GM21423 (cell line): Measurements from ENCODE around the gene IL11RA.

Source experiments
- ATAC-seq: cut with Tn5 transposase; IDR thresholded peaks from one replicate; pipeline ENCODE4 v1.9.1; 2021; ENCODE audit warnings: mild to moderate bottlenecking, moderate library complexity; ENCODE audit not compliant: unreplicated experiment

Gene IL11RA

GRCh38 chr9:34652602-34653000 lies 616 bp downstream of the IL11RA start:
- no peak for ATAC-seq

GRCh38 chr9:34653151-34654072 lies 1.4 kb downstream of the IL11RA start:
- ATAC-seq = no peak

DNA sequence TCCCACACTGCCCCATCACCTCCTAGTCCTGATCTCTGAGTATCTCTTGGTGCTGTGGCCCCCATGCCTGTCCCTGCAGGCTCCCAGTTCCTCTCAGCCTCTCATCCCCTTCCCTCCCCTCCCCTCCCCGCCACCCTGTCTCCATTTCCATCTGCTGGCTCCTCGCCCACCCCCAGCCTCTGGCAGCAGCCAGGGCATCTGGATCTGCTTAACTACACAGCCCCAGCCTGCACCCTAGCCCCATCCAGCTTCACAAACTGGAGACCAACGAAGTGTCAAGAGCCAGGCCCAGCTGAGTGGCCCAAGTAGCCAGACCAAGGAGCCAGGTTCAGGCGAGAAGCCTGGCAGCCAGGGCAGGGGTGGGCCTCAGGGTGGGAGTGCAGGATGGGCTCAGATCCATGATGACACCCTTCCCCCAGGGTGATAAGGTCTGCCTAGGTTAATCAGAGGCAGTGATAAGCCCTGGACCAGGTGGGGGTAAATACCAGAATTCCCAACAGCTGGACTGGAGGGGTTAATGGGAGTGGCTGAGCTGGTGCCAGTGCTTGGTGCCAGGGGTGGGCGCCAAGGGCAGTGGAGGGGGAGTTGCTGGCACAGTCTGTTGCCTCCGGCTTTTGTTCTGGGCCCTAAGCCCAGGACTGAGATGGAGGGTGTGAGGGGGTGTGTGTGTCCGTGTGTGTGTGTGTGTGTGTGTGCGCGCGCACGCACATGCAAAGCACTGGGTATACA lies 2.5 kb downstream of the IL11RA start:
- ATAC-seq = no peak

DNA sequence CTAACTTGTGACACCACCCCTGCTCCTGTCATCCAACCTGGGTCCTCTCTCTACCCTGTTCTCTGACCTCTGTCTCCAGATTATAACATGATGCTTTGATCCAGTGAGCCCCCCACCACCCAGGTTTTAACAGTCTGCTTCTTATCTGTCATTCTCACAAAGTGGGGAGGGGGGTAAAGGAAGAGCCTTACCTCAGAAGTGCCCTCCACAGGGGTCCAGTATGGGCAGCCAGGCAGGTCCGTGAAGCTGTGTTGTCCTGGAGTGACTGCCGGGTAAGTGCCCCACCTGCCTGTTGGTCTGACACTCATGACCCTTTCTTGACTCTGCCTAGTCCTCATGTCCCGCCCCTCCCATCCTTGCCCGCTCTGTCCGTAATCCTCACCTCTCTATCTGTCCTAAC lies 3.4 kb downstream of the IL11RA start:
- ATAC-seq = no peak

GRCh38 chr9:34656992-34657391 lies 5.0 kb downstream of the IL11RA start:
- no peak for ATAC-seq

GRCh38 chr9:34658461-34658860 lies 6.5 kb downstream of the IL11RA start:
- no peak for ATAC-seq

DNA sequence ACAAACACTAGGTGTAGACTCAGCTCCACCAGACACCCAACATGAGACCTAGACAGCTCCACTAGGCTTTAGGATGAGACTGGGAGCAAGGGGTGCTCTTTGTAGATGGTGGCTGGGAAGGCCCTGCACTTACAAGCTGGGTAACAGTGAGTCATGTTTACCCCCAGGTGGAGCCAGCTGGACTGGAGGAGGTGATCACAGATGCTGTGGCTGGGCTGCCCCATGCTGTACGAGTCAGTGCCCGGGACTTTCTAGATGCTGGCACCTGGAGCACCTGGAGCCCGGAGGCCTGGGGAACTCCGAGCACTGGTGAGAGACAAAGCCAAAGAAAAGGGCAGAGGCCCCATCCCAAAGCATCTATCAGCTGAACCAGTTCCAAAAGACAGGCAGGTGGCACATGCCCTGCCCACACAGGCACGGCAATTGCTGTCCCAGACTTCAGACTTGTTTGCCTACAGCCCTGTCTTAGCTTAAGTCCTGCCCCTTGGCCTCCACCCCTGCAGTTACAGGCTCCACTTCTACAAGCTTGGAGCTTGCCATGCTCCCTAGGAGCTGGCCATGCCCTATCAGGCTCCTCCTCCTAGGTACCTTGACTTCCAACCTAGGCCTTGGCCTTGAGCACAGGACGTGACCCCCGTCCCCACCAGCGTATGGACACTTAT lies 7.7 kb downstream of the IL11RA start:
- ATAC-seq = no peak

DNA sequence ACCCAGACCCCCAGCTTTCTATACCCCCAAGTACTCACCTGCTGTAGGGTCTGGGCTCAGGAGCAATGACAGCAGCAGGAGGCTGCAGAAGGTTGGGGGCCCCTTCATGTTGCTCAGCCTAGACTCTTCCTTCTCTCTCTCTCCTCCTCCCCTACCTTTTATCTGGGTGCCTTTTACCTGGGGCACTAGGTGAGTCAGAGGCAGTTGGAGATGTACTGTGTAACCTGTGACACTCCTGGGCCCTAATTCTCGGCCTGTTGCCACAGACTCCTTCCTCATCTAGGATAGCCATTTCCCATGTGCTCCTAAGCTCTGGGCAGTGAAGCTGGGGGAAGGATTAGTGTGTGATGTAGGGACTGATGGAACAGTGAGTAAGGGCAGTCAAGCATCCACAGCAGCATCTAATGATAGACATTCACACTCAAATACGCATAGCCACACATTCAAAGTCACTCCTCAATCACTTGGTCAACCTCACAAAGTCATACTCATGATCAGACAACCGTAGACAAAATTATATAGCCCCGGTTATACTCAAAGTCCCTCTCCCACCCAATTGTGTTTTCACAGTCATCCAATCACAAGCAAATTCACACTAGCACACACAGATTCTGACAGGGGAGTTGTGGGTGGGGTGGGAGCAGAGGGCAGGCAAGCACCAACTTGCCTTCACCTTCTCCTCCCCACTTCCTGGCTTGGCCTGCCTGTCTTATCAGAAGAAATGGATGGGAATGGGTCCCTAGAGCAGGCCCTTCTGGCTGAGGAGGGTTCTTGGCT lies 10.7 kb downstream of the IL11RA start, which contains the start of gene CCL27:
TSS of gene CCL27 (minus strand) at position 132 of the 777 bp plus-strand sequence. CDS start at position 108, 24 bp downstream.
- no peak for ATAC-seq

- ATAC-seq = no peak
These were observed 11.3 kb downstream of the IL11RA start for GRCh38 chr9:34663303-34663605.

DNA sequence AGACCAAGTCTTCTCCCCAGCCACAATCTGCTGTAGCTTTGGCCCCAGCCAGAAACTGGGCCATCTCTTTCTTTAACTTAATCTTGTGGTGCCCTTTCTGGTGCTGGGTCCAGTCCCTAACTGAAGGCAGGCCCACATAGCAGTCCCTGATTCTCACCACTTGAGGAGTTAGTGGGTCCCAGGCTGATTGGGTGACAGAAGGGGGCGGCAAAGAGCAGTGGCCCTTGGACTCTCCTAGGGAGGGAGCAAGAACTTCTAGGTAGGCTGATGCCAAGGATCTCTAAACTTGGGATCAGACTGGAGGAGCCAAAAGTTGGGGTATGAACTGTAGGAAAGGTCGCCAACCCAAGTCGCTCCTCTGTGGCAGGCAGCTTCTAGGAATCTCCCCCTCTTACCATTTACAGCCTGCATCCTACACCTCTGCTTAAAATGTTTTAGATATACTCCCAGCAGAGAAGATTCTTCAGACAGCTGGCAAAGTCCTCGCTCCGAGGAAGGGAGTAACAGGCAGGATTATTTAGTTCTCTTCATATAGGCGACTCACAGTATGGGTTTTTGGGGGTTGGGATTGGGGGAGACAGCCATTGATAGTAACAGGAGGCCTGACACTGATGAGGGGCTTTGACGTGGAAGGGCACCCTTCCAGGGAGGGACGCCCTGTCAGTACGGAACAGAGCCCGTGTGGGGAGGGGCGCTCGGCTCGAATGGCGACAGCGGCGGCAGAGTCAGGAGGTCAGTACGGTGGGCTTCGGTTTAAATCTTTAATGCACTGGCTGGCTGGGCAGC lies 12.5 kb downstream of the IL11RA start:
- ATAC-seq = no peak

GRCh38 chr9:34665067-34665380 lies 13.0 kb downstream of the IL11RA start:
- no peak for ATAC-seq

- peak; percentile 76 for ATAC-seq
These were observed 13.6 kb downstream of the IL11RA start for GRCh38 chr9:34665381-34666250.

DNA sequence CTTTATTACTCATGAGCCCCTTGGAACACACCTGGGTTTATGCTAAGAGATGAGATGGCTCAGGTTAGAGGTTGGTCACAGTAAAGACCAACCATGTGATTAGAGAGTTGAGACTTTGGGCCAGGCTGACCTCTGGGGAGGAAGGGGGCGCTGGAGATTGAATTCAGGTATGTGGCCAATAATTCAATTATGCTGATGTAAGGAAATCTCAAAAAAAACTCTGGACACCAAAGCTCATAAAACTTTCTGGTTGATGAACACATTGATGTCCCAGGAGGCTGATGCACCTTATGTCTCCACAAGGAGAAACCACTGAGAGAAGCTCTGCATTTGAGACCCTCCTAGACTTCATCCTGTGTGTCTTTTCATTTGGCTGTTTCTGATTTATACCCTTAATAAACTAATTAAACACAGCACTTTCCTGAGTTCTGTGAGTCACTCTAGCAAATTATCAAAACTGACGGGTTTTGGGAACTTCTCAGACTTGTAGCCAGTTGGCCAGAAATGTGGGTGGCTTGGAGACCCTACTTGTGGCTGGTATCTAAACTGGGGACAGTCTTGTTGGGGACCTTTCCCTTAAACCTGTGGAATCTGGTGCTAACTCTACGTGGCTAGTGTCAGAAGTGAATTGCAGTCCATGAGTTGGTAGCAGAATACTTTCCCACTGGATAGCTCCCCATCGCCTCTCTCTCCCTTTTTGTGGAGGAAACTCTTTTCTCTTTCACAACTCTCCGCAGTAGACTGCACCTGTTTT lies 18.0 kb downstream of the IL11RA start:
- no peak for ATAC-seq

DNA sequence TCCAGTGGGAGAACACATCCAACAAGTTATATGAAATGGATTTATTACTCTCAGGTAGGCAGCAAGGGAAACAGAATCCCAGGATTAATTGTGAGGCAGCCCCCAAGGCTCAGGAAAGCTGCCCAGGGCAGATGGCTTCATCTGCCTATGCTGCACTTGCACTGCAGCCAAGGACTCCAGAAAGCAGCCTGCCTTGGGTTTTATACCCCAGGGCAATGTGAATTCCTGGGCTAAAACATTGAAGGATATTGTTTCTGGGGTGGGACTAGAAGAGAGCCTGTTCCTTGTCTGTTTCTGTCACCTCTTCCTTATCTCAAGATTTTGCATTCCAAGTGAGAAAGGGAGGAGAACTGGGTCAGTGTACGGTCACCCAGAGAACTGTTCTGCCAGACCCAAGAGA lies 19.3 kb downstream of the IL11RA start:
- ATAC-seq = no peak

DNA sequence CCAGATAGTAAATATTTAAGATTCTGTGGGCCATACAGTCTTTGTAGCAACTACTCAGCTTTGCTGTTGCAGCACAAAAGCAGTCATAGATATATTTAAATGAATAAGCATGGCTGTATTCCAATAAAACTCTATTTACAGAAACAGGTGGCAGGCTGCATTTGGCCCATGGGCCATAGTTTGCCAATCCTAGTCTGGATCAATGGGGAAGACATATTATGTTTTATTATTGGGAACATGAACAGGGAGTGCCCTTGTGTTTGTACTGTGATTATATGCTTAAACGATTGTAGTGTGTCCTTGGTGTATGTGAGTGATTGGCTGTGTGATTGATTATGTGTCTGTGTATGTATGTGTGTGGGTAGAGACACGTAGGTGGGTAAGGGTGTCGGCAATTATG lies 22.5 kb downstream of the IL11RA start:
- no peak for ATAC-seq

DNA sequence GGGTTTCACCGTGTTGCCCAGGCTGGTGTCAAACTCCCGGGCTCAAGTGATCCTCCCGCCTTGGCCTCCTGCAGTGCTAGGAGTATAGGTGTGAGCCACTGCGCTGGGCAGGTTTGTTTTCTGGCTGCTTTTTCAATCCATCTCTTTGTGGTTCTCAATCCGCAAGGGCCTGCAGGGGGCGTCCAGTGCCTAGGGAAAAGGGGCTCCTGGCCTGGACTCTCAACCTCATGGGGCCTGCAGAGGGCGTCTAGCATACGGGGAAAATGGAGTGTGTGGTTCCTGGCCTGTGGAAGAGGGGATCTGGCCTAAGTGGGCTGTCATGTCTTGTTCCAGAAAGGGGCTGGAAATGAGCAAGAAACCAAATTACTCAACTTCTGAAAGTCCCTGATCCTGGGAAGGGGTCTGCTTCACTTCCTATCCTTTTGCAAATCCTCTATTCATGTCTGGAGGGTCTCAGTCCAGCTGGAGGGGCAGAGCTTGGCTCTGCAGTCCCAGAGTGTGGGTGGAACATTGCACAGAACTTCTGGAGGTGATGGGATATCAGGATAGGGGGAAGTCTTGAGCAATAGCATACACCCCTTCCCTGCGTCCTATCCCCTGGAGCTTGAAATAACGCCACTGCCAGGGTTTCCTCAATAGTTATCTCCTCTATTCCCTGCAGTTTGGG lies 23.2 kb downstream of the IL11RA start:
- no peak for ATAC-seq

DNA sequence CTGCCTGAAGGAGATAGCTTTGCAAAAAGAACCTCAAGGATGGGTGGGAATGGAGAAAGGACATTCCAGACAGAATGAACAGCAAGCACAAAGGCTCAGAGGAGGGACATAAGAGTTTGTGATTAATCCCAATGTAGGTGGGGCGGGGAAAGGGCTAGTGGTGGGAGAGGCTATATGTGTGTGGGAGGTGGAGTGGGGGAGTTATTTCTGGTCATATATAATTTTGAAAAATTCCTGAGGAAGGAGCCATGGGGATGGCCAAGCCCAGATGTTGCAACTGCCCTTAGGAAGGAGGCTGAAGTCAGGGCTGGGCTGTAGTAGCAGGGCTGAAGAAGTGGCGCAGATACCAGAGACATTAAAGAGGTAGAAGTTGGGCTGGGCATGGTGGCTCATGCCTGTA lies 23.9 kb downstream of the IL11RA start:
- no peak for ATAC-seq

- ATAC-seq = no peak
These were observed 32.2 kb downstream of the IL11RA start for GRCh38 chr9:34684145-34684544.
